GM12878 (cell line): ENCODE measurements around the gene ZER1. TPM values are rescaled to one million over a fixed set of nuclear protein-coding genes. Genes with fewer than 3 reads are reported as not detected.

ENCODE experiments used
- ATAC-seq: fragments of 200-7000 bp; cut with Tn5 transposase; 3 replicates; pipeline ENCODE4 v1.9.1; 2020; ENCODE audit warnings: mild to moderate bottlenecking, moderate library complexity
- BruUV-seq: library from RNA; stranded (reverse); fragments of 400-500 nt; replicated peaks from 2 replicates; lab custom pipeline; 2021; lab: Mats Ljungman, UMichigan
- CTCF ChIA-PET: fragments of 300-600 bp; sonication (Branson Sonifier 250); formaldehyde crosslinking; extraction: SDS; loops from one replicate; lab custom pipeline; 2021; ENCODE audit warnings: inconsistent platforms; lab: Yijun Ruan, JAX
- POLR2A ChIA-PET: fragments of 350-600 bp; formaldehyde crosslinking; extraction: SDS; loops from one replicate; lab custom pipeline; 2021; ENCODE audit warnings: inconsistent platforms; lab: Charles Lee
- RAD21 ChIA-PET: fragments of 300-600 bp; sonication (Branson Sonifier 250); formaldehyde crosslinking; loops from one replicate; lab custom pipeline; 2023; ENCODE audit warnings: antibody characterized with exemption; ENCODE audit not compliant: unreplicated experiment; lab: Charles Lee
- SMC1A ChIA-PET: fragments of 300-600 bp; sonication (Branson Sonifier 250); formaldehyde crosslinking; loops from one replicate; lab custom pipeline; 2023; ENCODE audit not compliant: unreplicated experiment, uncharacterized antibody; lab: Charles Lee
- DNase-seq: peaks from one replicate; pipeline ENCODE4 v3.0.0-alpha.2; 2011; ENCODE audit warnings: low read depth, low spot score
- FAIRE-seq: peaks from 3 replicates; lab custom pipeline; 2011; peaks lifted over from hg19 to GRCh38; lab: Jason Lieb, UNC
- H2AFZ ChIP-seq: 2 replicates; pipeline ENCODE4 v1.6.0; 2011; ENCODE audit warnings: low read depth, low read length, control low read depth; ENCODE audit not compliant: control insufficient read depth
- H3K27ac ChIP-seq: 2 replicates; pipeline ENCODE4 v1.5.1; 2011; ENCODE audit warnings: control low read depth; ENCODE audit not compliant: control insufficient read depth, insufficient read depth
- H3K27me3 ChIP-seq, 2 experiments: replicated peaks in 1 of 2; 2 replicates each; pipeline versions ENCODE4 v1.6.0 to v1.6.1; 2011; ENCODE audit warnings: low read length in 1 of 2; ENCODE audit not compliant: control insufficient read depth in 2 of 2, insufficient read depth in 2 of 2
- H3K36me3 ChIP-seq, 2 experiments: 2 replicates each; pipeline ENCODE4 v1.5.1; 2011; ENCODE audit warnings: low read length in 1 of 2; ENCODE audit not compliant: control insufficient read depth in 2 of 2, insufficient read depth in 2 of 2
- H3K4me1 ChIP-seq: 2 replicates; pipeline ENCODE4 v1.6.1; 2011; ENCODE audit warnings: mild to moderate bottlenecking, low read length, moderate library complexity, mixed read lengths; ENCODE audit not compliant: control insufficient read depth, insufficient read depth
- H3K4me2 ChIP-seq: 2 replicates; pipeline ENCODE4 v1.6.0; 2011; ENCODE audit warnings: control low read depth; ENCODE audit not compliant: control insufficient read depth, insufficient read depth
- H3K4me3 ChIP-seq: fragments of 200-600 bp; sonication (generic); 2 replicates; pipeline ENCODE4 v1.5.1; 2016
- H3K79me2 ChIP-seq: 2 replicates; pipeline ENCODE4 v1.6.0; 2011; ENCODE audit warnings: low read length; ENCODE audit not compliant: control insufficient read depth, insufficient read depth
- H3K9ac ChIP-seq: 2 replicates; pipeline ENCODE4 v1.8.0; 2011; ENCODE audit warnings: low read length, control low read depth, mixed read lengths; ENCODE audit not compliant: control insufficient read depth, insufficient read depth
- H3K9me3 ChIP-seq: replicated peaks from 3 replicates; pipeline ENCODE4 v1.5.1; 2011; ENCODE audit warnings: mild to moderate bottlenecking, low read length; ENCODE audit not compliant: control insufficient read depth, insufficient read depth
- H4K20me1 ChIP-seq: 2 replicates; pipeline ENCODE4 v1.6.0; 2011; ENCODE audit not compliant: control insufficient read depth, insufficient read depth
- ATF7 ChIP-seq: fragments of 450-650 bp; IDR thresholded peaks from 2 replicates; pipeline ENCODE4 v1.6.1; 2016; ENCODE audit warnings: low read depth, mild to moderate bottlenecking
- BACH1 ChIP-seq: fragments of 450-650 bp; IDR thresholded peaks from 2 replicates; pipeline ENCODE4 v1.6.1; 2017; ENCODE audit warnings: mild to moderate bottlenecking, borderline replicate concordance
- BHLHE40 ChIP-seq, 2 experiments: fragments of 450-650 bp in 1 of 2; IDR thresholded peaks; 2 replicates each; pipeline ENCODE4 v1.6.1; 2011 to 2017; ENCODE audit warnings: low read depth in 2 of 2, borderline replicate concordance in 1 of 2, improper control_type of control experiment in 1 of 2, low read length in 1 of 2, mild to moderate bottlenecking in 1 of 2
- ETV6 ChIP-seq, 2 experiments: fragments of 450-650 bp in 1 of 2; IDR thresholded peaks in 1 of 2; conservative IDR thresholded peaks in 1 of 2; 2 replicates each; pipeline ENCODE4 v1.6.1; 2014; ENCODE audit warnings: antibody characterized with exemption in 1 of 2, borderline replicate concordance in 1 of 2, low read depth in 1 of 2, mild to moderate bottlenecking in 1 of 2, moderate library complexity in 1 of 2
- FOXK2 ChIP-seq: fragments of 450-650 bp; IDR thresholded peaks from 2 replicates; pipeline ENCODE4 v1.6.1; 2017; ENCODE audit warnings: mild to moderate bottlenecking, moderate library complexity
- GATAD2B ChIP-seq: fragments of 450-650 bp; conservative IDR thresholded peaks from 2 replicates; pipeline ENCODE4 v1.6.1; 2017; ENCODE audit warnings: low read depth, mild to moderate bottlenecking, moderate library complexity
- IRF4 ChIP-seq: IDR thresholded peaks from 2 replicates; pipeline ENCODE4 v1.6.1; 2011; ENCODE audit warnings: low read depth, low read length
- MXI1 ChIP-seq: fragments of 150-350 bp; IDR thresholded peaks from 2 replicates; pipeline ENCODE4 v1.6.1; 2011; ENCODE audit warnings: low read depth, mild to moderate bottlenecking, inconsistent platforms, low read length, improper control_type of control experiment
- NBN ChIP-seq: fragments of 450-650 bp; IDR thresholded peaks from 2 replicates; pipeline ENCODE4 v1.6.1; 2016
- NFIC ChIP-seq: IDR thresholded peaks from 2 replicates; pipeline ENCODE4 v1.6.1; 2012; ENCODE audit warnings: low read depth, mild to moderate bottlenecking, inconsistent platforms, low read length, moderate library complexity
- PAX5 ChIP-seq: IDR thresholded peaks from 2 replicates; pipeline ENCODE4 v1.6.1; 2011; ENCODE audit warnings: low read depth, low read length, borderline replicate concordance
- POLR2A ChIP-seq: IDR thresholded peaks from 2 replicates; pipeline ENCODE4 v1.6.1; 2011; ENCODE audit warnings: low read depth, mild to moderate bottlenecking, low read length
- SIX5 ChIP-seq: IDR thresholded peaks from 2 replicates; pipeline ENCODE4 v1.6.1; 2011; ENCODE audit warnings: mild to moderate bottlenecking, low read depth, low read length, moderate library complexity; ENCODE audit not compliant: severe bottlenecking
- STAT3 ChIP-seq: IDR thresholded peaks from 2 replicates; pipeline ENCODE4 v1.6.1; 2011; ENCODE audit warnings: low read depth, low read length, improper control_type of control experiment
- SUPT20H ChIP-seq: IDR thresholded peaks from 2 replicates; pipeline ENCODE4 v1.6.1; 2011; ENCODE audit warnings: low read depth, mild to moderate bottlenecking, low read length, moderate library complexity, borderline replicate concordance; ENCODE audit not compliant: control insufficient read depth
- ZNF274 ChIP-seq: IDR thresholded peaks from one replicate; pipeline ENCODE4 v1.8.0; 2011; ENCODE audit not compliant: insufficient read length, insufficient read depth
- WGBS: methylation state at CpG from one replicate; pipeline ENCODE4 v1.1.6; 2016; ENCODE audit warnings: low lambda C conversion rate; ENCODE audit not compliant: insufficient replicate concordance, insufficient coverage; ENCODE audit errors: missing lambda C conversion rate; 5-methylcytosine and 5-hydroxymethylcytosine counted together
- in situ Hi-C: fragments of 300-500 bp; cut with MboI; formaldehyde crosslinking; loops from 9 replicates; pipeline ENCODE4 v1.14.3; 2018; ENCODE audit warnings: mixed read lengths
- intact Hi-C: fragments of 100-400 bp; cut with micrococcal nuclease; formaldehyde crosslinking; loops from one replicate; pipeline ENCODE4 v1.14.2; 2022; ENCODE audit not compliant: unreplicated experiment
- polyA plus RNA-seq, 11 experiments: library from polyadenylated mRNA; depleted of rRNA in 4 of 11; unstranded in 6 of 11; stranded (reverse) in 5 of 11; fragments of >200 nt; fragmentation: Nextera tagmentation in 4 of 11; fragmentation: Illumina TruSeq in 1 of 11; extraction: Ambion mirVana in 4 of 11; extraction: Trizol in 1 of 11; gene quantifications; 1 replicate in 1 of 11; 2 replicates in 10 of 11; pipeline versions ENCODE4 v1.2.1 to v1.2.3, GENCODE V29; 2011 to 2016; ENCODE audit warnings: inconsistent platforms in 2 of 11, missing spikeins in 2 of 11, low read depth in 1 of 11
- total RNA-seq, 4 experiments: library from RNA; depleted of rRNA in 3 of 4; stranded (reverse); fragments of >200 nt in 3 of 4; fragmentation: Illumina TruSeq in 1 of 4; extraction: Trizol in 1 of 4; gene quantifications; 2 replicates each; pipeline versions ENCODE4 v1.2.1 to v1.2.3, GENCODE V29; 2013 to 2021
- TF ChIP-seq, protein P1 (sequence below): fragments of 450-650 bp; formaldehyde crosslinking; IDR thresholded peaks from 2 replicates; pipeline ENCODE4 v1.5.0; 2022; ENCODE audit warnings: mild to moderate bottlenecking, missing genetic modification characterization
- TF ChIP-seq, protein P2 (sequence below): fragments of 450-650 bp; IDR thresholded peaks from 2 replicates; pipeline ENCODE4 v1.6.1; 2016; ENCODE audit warnings: mild to moderate bottlenecking

Gene ZER1
- total and polyA plus RNA-seq, 10 of the 15 experiments (the other 5 are each of a cell fraction or from before 2014, with no cell fraction given): 0.32 to 16.9 (median 7.9) TPM

DNA sequence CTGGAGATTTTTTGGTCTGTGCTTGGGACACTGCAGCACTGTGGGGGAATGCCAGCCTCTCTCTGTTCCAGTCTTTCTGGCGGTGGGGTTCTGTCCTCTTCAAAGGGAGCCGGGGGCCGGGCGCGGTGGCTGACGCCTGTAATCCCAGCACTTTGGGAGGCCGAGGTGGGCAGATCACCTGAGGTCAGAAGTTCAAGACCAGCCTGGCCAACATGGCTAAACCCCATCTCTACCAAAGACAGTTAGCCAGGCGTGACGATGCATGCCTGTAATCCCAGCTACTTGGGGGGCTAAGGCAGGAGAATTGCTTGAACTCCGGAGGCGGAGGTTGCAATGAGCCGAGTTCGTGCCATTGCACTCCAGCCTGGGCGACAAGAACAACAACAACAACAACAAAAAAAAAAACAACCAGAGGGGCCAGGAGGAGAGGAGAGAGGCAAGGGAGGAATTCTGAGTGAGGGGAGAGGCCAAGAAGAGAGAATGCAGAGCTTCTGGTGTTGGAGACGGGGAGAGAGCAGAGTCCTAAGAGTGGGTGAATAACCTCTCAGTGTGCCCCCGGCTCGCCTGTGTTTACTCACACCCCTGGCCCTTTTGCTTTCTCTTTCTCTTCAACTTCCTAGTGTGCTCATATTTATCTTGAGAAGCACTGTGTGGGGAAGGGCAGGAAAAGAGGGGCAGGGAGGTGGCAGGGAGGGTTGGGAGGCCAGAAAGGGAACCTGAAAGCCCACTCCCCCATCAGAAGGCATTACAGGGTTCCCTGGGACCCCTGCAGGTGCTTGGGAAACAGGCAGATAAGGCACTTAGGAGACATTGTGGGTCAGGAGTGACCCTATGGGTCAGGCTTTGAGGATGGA lies 85.9 kb downstream of the ZER1 start:
- FAIRE-seq: no peak

More for the DNA sequence above, 85.9 kb downstream of the ZER1 start:
- Histone ChIP-seq H3K79me2 (peaks cover 89% of the 10 kb centered on the region), H3K4me1 (peaks cover 13% of the 10 kb centered on the region; the same call in 1 of the 2 replicates), H3K4me2 (peak overlapping the region; percentile 80), H2AFZ (no peak overlapping the region), H3K36me3 (0 out of 4 replicates have a peak, but pooled peaks cover 0 to 4% of the 10 kb centered on the region in 2 experiments), H3K27ac (peak overlapping the region; percentile 96), H3K9me3 (no peaks in the 10 kb centered on the region), H3K27me3 (no peaks in the 10 kb centered on the region), H4K20me1 (no peaks in the 10 kb centered on the region), H3K4me3 (peak overlapping the region; percentile 95), H3K9ac (peak overlapping the region; percentile 96)
- ATAC-seq (peak; percentile 38), DNase-seq (no peak)
- WGBS: 0% methylated on average over 16 of the region's 17 CpGs
- no TSS peak for BruUV-seq
- in situ Hi-C loops: no loop called here
- intact Hi-C loops: loop anchor here (10.0 kb wide), 1 partner anchor 131 kb away; the partner anchor contains the start of gene SPTAN1
- RAD21 ChIA-PET: interaction anchor here (0.9 to 1.2 kb wide), 2 partner anchors 38 to 41 kb away, joined by 3 read pairs; partner anchors contain the start of gene ZDHHC12
- SMC1A ChIA-PET: interaction anchor here (2.1 to 2.9 kb wide), 3 partner anchors 8 to 42 kb away, joined by 6 to 12 read pairs (median 8); no protein-coding TSS in a partner anchor
- CTCF ChIA-PET: interaction anchor here (0.9 kb wide), 1 partner anchor 15 kb away, joined by 4 read pairs; no protein-coding TSS in a partner anchor
- TF ChIP-seq STAT3 (no peak), MXI1 (0 out of 2 replicates have a peak, but pooled peaks have one; percentile 11), BACH1 (no peak), ATF7 (0 out of 2 replicates have a peak, but pooled peaks have one; percentile 30), FOXK2 (peak; percentile 72), IRF4 (no peak), GATAD2B (no peak), SUPT20H (no peak), NFIC (no peak), PAX5 (peak; percentile 55; the same call in 1 of the 2 replicates), NBN (peak; percentile 87), BHLHE40 (IDR thresholded peaks at IDR 0.05; ENCODE audit: borderline replicate concordance in 1 of 2, low read depth in 2 of 2, low read length in 1 of 2) (peak in 1 of 2 experiments; percentile 37; a peak in 1 of 4 replicates), POLR2A (peak; percentile 64), ETV6 (conservative IDR thresholded peaks at IDR 0.05 in 1 of 2, IDR thresholded peaks at IDR 0.05 in 1 of 2; ENCODE audit: borderline replicate concordance in 1 of 2, low read depth in 1 of 2) (no peak), ZNF274 (no peak), SIX5 (no peak)
- TF ChIP-seq, protein P1, sequence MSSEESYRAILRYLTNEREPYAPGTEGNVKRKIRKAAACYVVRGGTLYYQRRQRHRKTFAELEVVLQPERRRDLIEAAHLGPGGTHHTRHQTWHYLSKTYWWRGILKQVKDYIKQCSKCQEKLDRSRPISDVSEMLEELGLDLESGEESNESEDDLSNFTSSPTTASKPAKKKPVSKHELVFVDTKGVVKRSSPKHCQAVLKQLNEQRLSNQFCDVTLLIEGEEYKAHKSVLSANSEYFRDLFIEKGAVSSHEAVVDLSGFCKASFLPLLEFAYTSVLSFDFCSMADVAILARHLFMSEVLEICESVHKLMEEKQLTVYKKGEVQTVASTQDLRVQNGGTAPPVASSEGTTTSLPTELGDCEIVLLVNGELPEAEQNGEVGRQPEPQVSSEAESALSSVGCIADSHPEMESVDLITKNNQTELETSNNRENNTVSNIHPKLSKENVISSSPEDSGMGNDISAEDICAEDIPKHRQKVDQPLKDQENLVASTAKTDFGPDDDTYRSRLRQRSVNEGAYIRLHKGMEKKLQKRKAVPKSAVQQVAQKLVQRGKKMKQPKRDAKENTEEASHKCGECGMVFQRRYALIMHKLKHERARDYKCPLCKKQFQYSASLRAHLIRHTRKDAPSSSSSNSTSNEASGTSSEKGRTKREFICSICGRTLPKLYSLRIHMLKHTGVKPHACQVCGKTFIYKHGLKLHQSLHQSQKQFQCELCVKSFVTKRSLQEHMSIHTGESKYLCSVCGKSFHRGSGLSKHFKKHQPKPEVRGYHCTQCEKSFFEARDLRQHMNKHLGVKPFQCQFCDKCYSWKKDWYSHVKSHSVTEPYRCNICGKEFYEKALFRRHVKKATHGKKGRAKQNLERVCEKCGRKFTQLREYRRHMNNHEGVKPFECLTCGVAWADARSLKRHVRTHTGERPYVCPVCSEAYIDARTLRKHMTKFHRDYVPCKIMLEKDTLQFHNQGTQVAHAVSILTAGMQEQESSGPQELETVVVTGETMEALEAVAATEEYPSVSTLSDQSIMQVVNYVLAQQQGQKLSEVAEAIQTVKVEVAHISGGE: no peak
- TF ChIP-seq, protein P2, sequence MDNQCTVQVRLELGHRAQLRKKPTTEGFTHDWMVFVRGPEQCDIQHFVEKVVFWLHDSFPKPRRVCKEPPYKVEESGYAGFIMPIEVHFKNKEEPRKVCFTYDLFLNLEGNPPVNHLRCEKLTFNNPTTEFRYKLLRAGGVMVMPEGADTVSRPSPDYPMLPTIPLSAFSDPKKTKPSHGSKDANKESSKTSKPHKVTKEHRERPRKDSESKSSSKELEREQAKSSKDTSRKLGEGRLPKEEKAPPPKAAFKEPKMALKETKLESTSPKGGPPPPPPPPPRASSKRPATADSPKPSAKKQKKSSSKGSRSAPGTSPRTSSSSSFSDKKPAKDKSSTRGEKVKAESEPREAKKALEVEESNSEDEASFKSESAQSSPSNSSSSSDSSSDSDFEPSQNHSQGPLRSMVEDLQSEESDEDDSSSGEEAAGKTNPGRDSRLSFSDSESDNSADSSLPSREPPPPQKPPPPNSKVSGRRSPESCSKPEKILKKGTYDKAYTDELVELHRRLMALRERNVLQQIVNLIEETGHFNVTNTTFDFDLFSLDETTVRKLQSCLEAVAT: peak; percentile 62
- TF ChIP-seq, all 136 proteins: peak for 8
- POLR2A ChIA-PET: interaction anchor here (0.5 to 2.1 kb wide), 13 partner anchors 21 to 1122 kb away, joined by 3 to 33 read pairs (median 4); partner anchors contain the start of gene ZDHHC12
